Activated naive CD4-positive, alpha-beta T cell treated with Interleukin-2 at 50 U/mL for 16 hours (primary cell): ENCODE data around the gene OR5A2.
"Not testable (repeated sequence)": the region's sequence is repeated elsewhere in the genome, so short reads cannot be mapped to it uniquely, and the experiment has no call there.

Experiments used
- DNase-seq: peaks from one replicate; pipeline ENCODE4 v3.0.0-alpha.2; 2020

OR5A2 gene

DNA sequence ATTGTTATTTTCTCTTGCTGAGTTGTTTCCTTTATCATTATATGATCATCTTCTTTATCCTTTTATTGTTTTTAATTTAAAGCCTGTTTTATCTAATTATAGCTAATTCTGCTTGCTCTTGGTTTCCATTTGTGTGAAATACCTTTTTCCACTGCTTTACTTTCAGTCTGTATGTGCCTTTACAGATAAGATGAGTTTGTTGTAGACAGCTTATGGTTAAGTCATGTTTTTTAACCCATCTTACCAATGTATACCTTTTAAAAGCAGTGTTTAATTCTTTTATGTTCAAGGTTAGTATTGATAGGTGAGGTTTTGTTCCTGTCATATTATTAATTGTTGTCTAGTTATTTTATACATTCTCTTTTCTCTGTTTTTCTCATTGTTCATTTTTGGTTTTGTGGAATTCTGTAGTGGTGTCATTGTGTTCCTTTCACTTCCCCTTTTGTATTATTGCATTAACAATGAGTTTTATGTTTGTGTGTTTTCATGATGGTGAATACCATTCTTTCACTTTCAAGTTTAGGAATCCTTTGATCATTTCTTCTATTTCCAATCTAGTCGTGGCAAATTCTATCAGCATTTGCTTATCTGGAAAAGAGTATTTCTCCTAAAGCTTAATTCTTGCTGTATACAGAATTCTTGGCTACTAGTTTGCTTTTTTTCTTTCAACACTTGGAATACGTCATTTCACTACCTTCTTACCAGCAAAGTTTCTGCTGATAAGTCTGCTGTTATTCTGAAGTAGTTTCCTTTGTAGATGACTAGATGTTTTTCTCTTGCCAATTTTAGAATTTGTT lies 45.8 kb downstream of the OR5A2 start:
- no peak for DNase-seq

DNA sequence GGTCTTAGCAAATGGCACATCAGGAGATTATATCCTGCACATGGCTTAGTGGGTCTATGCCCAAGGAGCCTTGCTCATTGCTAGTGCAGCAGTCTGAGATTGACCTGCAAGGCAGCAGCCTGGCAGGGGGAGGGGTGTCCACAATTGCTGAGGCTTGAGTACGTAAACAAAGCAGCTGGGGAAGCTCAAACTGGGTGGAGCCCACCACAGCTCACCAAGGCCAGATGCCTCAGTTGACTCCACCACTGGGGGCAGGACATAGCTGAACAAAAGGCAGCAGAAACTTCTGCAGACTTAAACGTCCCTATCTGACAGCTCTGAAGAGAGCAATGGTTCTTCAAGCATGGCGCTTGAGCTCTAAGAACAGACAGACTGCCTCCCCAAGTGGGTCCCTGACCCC lies 53.9 kb downstream of the OR5A2 start:
- DNase-seq: not testable (repeated sequence)

GRCh38 chr11:59368238-59369022 lies 57.8 kb downstream of the OR5A2 start:
- no peak for DNase-seq
